Measurements from ENCODE around the gene GDF2.

Gene GDF2

DNA sequence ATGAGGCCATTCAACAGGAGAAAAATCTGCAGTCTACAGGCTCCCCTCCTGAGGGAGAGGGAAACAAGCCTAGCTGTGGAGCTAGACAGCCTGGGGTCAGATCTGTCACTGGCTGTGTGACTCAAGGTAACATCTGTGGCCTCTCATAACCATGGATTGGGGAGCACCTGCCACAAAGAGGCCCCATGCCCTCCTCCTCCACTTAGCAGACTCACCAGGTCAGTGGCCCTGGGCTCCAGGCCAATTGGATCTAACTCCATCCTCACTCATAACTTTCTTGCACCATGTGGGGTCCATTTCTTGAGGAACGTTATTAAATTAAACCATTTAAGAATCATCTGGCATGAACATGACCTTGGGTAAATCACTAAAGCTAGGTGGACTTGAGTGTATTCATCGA is 20.4 kb upstream of the GDF2 start:
- no peak for DNase-seq (ENCODE audit: low spot score)
- H3K27ac ChIP-seq = no peak overlapping the region
- POLR2A ChIA-PET (ENCODE audit: low non-redundant PET) = no interaction called here
- TF ChIP-seq, protein P1, sequence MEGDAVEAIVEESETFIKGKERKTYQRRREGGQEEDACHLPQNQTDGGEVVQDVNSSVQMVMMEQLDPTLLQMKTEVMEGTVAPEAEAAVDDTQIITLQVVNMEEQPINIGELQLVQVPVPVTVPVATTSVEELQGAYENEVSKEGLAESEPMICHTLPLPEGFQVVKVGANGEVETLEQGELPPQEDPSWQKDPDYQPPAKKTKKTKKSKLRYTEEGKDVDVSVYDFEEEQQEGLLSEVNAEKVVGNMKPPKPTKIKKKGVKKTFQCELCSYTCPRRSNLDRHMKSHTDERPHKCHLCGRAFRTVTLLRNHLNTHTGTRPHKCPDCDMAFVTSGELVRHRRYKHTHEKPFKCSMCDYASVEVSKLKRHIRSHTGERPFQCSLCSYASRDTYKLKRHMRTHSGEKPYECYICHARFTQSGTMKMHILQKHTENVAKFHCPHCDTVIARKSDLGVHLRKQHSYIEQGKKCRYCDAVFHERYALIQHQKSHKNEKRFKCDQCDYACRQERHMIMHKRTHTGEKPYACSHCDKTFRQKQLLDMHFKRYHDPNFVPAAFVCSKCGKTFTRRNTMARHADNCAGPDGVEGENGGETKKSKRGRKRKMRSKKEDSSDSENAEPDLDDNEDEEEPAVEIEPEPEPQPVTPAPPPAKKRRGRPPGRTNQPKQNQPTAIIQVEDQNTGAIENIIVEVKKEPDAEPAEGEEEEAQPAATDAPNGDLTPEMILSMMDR (conservative IDR thresholded peaks at IDR 0.05; ENCODE audit: low read depth) = no peak
- CTCF ChIA-PET = interaction anchor here (1.0 kb wide), 1 partner anchor 16 kb away, joined by 3 read pairs; no protein-coding TSS in a partner anchor

DNA sequence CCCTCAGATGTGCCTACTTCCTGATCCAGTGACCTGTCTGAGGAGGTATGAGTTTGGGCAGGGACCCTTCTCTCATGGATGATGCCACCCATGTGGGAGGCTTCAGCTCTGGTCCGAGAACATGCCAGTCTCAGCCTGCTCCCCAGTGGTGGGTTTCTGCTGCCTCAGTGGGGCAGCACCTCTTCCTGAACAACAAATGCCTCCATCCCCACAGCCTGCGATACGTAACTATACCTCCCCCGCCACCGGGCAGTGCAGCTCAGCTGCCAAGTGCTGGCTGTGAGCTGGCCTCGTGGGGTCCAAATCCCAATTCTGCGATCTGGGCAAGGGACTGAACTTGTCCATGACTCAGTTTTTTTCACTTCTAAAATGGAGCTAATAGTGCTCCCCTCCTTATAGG is 19.1 kb upstream of the GDF2 start:
- POLR2A ChIA-PET (ENCODE audit: low non-redundant PET) = no interaction called here
- no peak overlapping the region for H3K27ac ChIP-seq
- CTCF ChIA-PET = interaction anchor here (1.0 kb wide), 2 partner anchors 9 to 278 kb away, joined by 4 to 9 read pairs; no protein-coding TSS in a partner anchor
- no peak for DNase-seq (ENCODE audit: low spot score)
- TF ChIP-seq, protein P1 (conservative IDR thresholded peaks at IDR 0.05; ENCODE audit: low read depth) = no peak

DNA sequence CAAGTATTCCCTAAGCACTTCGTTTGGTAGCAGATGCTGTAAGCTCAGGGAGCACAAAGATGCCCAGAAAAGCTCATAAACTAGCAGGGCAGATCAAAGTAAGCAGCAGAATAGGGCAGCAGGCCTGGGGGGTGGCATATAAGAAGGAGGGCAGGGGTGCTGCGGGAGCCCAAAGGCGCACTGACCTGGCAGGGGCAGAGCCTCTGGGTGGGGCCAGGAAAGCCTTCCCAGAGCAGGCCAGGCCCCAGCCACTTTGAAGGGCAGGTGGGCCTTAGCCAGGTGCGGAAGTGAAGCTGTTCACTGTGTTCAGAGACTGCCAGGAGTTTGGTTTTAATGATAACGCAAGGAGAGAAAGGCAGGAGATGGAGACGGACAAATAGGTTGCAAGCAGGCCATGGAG is 18.4 kb upstream of the GDF2 start:
- TF ChIP-seq, protein P1 (conservative IDR thresholded peaks at IDR 0.05; ENCODE audit: low read depth) = no peak
- CTCF ChIA-PET = interaction anchor here (1.0 kb wide), 2 partner anchors 8 to 279 kb away, joined by 4 to 9 read pairs; no protein-coding TSS in a partner anchor

DNA sequence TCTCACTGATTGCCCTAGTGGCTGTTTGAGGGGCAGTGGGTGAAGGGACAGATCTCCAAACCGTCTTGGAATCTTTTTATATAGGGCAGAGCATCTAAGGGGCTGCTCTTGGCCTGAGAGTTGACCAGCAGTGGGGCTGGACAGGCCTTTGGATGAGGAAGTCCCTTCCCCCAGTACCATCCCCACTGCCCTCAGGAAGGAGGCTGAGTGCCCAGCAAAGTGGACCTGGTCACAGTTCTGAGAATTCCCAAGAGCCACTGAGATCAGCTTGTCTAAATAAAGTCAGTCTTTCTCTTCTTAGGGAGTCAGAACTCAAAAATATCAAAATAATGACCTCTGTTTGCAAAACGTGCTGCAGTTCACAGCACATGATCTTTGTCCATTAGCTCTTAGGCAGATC is 16.7 kb upstream of the GDF2 start:
- no peak overlapping the region for H3K27ac ChIP-seq
- ChIA-PET CTCF (no interaction called here), POLR2A (ENCODE audit: low non-redundant PET) (no interaction called here)
- TF ChIP-seq, protein P1 (conservative IDR thresholded peaks at IDR 0.05; ENCODE audit: low read depth) = no peak
- DNase-seq (ENCODE audit: low spot score) = no peak

More for the DNA sequence above, 18.4 kb upstream of the GDF2 start:
- POLR2A ChIA-PET (ENCODE audit: low non-redundant PET) = no interaction called here
- H3K27ac ChIP-seq = no peak overlapping the region
- DNase-seq (ENCODE audit: low spot score) = no peak

DNA sequence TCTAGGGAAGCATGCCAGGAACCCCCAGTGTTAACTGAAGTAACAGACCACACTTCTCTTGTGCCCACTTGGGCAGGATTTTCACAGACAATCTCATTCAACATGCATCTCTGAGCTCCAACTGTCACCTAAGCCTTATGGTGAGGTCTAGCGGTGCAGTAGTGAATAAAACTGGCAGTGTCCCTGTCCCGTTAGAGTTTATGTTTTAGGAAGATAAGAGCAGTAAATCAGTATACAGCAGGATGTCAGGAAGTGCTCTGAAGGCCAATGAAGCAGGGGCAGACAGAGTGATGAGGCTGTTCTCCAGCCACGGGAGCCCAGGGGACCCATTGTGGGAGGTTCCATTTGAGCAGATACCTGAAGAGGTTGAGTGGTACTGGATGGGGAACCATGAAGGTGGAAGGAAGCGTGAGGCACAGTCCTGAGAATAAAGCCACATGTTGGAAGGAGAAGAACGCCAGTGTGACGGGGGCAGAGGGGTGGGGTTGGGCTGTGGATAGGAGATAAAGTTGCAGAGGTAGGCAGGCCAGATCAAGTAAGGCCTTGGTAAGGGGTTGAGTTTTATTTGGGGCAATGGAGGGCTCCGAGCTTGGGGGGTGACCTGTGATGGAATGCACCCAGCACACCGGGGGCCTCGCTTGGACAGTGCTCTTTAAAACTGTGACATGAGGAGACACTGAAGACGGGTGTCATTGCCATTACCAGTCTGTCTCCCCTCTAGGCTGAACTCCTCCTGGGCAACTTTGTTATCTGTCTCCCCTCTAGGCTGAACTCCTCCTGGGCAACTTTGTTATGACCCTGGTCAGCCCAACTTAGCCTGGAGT is 15.7 kb upstream of the GDF2 start:
- ChIA-PET POLR2A (ENCODE audit: low non-redundant PET) (no interaction called here), CTCF (no interaction called here)
- H3K27ac ChIP-seq = no peak overlapping the region
- TF ChIP-seq, protein P1 (conservative IDR thresholded peaks at IDR 0.05; ENCODE audit: low read depth) = no peak
- DNase-seq (ENCODE audit: low spot score) = no peak

DNA sequence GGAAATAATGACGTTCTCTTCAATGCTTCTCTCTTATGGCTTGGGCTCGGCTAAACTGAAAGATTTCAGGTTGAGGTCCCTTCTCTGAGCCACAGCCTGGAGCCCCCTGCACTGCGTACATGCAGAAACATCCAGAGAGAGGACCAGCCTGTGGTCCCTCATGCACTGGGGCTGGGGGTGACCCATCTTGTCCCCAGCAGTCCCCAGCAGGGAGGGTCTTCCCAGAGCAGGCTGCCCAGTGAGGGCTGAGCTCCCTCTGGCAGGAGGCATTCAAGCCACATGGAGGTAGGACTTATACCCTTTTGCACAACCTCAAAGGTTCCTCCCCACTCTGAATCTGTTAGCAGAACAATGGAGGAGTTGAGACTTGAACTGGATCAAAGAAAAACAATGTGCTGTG is 14.9 kb upstream of the GDF2 start:
- POLR2A ChIA-PET (ENCODE audit: low non-redundant PET) = no interaction called here
- no peak overlapping the region for H3K27ac ChIP-seq
- no peak for DNase-seq (ENCODE audit: low spot score)
- TF ChIP-seq, protein P1 (conservative IDR thresholded peaks at IDR 0.05; ENCODE audit: low read depth) = no peak
- CTCF ChIA-PET = interaction anchor here (0.6 kb wide), 1 partner anchor 55 kb away, joined by 3 read pairs; no protein-coding TSS in a partner anchor
